SW 1271 (cell line): ENCODE data around the gene CFAP157.
"Not testable (repeated sequence)": the region's sequence is repeated elsewhere in the genome, so short reads cannot be mapped to it uniquely, and the experiment has no call there.

Experiments used
- DNase-seq, 2 experiments: peaks; one replicate each; lab custom pipeline; 2025; lab: John Stamatoyannopoulos, UW

The CFAP157 gene

DNA sequence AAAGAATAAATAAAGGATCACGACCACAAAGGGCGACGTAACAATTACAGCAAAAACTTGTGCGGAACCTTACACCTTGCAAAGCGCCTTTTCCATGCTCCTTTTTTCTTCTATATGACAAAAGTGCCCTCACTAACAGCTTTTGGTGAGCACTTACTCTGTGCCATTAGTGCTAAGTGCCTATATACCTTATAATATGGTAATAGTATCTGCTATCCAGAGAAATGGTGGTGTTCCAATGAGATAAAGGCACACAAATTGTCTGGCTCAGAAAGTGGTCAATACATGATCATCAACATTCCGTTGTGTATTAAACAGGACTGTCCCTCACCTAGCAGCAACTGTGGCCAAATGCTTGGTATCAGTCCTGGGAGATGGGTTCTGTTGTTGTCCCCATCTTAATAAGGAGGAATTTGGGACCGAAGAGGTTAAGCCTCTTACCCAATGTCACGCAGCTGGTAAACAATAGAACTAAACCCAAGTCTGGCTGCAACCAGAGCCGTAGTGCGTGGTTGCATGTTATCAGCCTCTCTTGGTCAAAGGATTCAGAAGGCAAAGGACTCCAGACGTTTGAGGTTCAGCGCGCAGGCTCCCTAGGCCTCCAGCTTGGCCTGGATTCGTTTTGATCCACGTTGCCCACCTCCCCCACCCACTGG, 28.9 kb downstream of the CFAP157 start:
- no peak for DNase-seq

DNA sequence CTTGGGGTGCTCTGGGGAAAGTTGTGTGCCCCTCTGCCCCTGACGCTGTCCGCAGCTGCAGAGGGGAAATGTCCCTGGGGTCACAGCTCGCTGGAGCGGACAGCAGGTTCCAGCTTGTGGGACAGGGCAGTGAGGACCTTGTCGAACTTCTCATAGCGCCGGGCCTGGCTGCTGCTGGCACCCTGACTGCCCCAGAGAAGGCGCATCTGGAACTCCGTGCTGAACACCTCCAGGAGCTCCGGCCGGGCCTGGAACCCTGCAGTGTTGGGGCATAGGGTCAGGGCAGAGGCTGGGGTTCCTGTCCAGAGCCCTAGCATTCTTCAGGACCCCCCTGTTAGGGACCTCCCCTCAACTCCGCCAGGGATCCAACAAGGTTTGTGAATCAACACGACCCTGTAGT, 31.9 kb downstream of the CFAP157 start:
- no peak for DNase-seq

DNA sequence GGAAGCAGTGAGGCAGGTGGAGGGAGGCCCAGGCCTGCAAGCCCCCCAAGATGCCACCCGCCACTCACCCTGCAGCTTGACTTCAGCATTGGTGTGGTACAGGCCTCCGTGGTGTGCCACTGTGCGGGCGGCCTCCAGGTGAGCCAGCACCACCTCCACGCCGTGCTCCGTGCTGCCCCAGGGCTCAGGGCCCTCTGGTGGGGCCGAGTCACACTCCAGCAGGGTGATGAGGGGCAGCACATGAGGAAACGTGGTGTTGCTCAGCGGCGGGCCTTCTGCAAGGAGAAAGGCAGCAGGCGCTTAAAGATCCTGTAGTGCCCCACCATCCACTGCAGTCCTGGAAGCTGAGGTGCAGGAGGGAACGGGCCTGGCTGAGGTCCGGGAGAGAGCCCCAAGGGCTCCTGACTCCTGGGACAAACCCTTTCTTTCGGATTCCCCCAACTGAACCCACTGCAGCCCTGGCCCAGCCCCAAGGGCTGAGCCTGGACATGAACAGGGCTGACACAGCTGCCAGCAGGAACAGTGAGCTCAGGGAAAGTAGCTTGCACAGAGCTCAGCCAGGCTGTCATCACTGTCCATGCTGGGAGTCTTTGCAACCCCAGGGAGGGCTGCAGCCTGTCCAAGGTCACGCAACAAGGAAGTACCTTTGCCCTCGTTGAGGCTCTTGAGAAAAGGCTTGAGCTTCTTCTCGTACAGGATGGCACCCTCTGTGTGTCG, 33.0 kb downstream of the CFAP157 start:
- DNase-seq: no peak

DNA sequence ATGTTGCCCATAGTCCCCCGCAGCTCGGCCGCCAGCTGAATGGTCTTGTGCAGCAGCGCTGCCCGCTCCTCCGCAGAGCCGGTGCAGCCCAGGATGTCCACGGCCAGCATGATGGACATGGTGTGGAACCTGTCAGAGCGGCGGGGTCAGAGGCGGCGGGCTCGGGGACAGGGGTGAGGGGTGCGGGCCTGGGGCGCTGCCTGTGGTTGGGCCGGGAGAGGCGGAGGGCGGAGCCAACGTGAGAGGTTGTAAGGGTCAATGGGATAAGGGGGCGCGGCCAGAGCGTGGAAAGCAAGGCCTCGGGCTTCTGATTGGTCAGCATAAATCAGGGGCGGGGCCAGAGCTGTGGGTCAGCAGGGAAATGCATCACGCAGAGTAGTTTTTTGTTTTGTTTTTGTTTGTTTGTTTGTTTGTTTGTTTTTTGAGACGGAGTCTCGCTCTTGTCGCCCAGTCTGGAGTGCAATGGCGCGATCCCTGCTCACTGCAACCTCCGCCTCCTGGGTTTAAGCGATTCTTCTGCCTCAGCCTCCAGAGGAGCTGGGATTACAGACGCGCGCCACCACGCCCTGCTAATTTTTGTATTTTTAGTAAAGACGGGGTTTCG, 35.1 kb downstream of the CFAP157 start:
- DNase-seq: no peak

DNA sequence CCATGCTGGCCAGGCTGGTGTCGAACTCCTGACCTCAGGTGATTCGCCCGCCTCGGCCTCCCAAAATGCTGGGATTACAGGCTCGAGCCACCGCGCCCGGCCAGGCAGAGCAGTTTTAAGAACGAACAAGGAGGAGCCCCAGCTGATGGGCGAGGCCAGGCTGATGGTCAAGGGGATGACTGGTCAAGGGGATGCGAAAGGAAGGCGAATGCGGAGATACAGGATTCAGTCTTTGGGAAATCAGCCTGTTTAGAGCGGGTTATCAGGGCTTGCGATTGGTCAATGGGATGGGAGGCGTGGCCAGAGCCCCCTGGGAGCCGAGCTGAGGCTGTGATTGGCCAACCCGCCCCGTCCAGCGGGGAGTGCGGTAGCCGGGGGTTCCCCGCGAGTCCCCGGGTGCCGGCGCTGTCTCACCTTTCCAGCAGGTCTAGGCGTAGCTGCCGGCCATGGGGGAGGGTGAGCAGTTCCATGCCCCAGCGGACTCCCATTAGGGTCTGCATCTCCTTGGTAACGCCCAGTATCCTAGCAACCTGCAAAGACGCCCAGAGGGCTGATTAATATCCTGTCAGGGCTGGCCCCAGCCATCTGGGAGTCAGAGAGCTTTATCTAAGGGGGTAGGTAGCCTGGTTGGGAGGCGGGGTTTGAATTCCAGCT, 35.8 kb downstream of the CFAP157 start:
- DNase-seq: no peak

DNA sequence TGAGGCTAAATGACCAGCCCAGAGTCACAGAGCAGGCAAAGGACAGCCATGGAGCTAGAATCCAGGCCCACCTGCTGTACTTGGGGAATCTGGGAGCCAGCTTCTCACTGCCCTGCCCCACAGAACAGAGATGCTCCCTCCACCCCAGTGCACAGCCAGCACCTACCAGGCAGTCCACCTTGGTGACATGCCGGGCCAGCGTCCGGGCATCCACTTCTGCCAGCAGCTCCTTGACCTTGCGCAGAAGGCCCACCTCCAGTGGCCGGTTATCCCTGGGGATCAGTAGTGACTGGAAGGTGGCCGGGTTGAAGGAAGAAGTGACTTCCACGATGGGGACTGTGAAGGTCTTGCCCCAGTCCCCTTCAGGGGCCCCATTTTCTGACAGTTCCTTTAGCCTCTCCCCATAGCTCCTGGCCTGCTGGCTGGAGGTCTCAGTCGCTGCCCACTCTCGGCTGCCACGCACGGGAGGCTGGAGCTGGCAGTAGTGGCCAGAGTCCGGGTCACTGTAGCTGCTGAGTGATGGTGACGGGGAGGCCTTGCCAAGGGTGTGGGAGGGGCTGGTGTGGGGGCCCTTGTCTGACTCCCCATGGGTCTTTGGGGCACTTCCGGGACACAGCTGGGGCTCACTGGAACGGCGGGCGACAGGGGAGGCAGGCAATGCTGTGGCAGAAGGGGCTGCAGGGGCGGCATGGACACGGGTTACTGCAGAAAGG, 37.8 kb downstream of the CFAP157 start:
- DNase-seq: no peak

DNA sequence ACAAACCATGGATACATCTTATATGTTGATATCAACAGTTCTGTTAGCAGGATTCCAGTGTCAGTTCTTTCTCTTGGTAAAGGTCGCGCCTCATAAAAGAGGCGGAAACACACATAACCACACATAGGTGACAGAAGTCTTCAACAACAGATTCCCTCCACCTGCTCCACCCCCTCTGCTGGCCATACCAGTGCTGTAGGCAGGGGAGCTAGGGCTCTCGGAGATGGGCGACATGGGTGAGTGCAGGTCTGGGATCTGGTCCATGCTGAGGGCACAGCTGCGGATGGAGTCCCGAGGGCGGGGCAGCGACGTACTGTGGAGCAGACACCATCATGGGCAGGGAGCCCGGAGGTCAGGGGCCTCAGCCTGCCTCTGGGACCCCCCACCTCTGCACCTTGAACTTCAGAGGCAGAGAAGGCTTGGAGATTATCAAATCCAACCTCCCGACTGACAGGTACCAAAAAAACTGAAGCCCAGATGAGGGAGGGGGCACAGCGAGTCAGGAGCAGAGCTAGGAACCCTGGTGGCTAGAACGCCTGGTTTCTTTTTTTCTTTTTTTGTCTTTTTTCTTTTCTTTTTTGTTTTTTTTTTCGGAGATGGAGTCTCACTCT, 40.3 kb downstream of the CFAP157 start:
- DNase-seq: no peak

DNA sequence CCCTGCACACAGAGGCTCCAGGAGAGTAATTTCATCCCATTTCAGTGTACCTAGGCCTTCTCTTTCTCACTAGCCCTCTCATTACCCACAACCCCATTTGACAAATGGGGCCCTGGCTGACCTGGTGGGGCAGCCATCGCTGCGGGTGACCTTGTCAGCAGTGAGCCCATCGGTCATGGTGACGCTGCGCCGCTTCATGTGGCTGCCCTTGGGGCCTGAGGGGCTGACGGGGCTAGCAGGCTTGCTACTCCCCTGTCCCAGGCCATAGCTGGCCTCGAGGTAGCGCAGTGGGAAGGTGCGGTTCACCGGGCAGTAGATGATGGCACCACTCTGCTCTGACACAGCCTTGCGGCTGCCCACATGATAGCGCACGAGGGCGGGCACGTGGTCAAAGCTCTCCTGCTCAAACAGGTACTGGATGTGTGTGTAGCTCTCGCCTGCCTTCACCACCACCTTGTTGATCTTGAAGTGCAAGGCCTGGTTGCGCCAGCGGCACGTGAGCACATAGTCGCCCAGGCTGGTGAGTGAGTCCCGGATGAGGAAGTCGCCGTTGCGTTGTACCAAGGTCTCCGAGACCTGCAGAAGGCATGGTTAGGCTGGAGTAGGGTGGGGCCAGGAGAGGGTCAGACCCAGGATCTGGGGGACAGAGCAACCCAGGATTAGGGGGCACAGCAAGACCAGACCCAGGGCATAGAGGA, 42.5 kb downstream of the CFAP157 start:
- DNase-seq: no peak

DNA sequence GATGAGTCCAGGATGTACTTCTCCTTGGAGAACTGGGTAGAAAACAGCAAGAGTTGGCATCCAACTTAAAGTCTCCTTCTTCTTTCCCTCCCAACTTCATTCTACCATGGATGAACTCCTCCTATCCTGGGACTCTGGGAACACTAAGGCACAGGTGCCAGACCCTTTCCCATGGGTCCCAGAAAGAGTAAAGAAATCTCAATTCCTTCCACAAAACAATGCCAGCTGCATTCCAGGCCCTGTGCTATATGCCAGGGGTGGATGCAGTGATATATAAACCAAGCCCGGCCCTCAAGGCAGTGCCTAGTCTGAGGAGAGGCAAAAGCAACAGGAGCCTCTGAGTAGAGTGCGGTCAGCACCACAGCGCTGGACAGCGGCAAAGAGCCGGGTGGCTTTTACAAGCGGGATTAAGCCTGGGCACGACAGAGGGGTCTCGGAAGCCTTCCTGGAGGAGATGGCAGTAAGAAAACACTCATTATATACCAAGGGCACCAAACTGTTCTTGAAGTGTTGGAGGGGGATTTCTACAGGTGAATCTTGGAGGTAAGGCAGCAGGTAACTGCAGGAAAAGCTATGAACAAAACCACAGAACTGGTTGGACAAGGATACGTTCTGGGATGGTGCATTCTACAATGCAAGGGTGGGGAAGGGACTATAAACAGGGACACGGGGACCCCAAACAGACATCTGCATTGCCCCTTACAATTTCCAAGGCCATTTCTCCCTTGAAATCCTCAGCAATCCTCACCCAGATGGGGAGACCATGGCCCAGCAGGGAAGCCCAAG, 44.7 kb downstream of the CFAP157 start:
- no peak for DNase-seq

DNA sequence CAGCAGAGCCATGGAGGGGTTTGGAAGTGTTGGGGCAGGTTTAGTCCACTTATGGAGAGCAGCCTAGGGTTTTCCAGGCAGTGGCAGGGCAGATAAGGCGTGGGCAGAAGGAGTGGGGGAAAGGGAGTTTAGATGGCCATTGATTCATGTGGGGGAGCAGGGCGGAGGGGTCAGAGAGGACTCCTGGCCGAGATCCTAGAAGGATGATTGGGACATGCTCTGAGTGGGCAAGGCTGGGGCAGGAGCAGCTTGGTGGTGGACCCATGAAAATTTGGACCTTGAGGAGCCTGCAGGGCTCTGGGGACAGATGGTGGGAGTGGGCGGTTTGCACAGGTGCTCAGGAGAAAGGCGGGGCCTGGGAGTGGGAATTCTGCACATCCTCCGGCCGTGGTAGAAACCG, 46.4 kb downstream of the CFAP157 start:
- no peak for DNase-seq

DNA sequence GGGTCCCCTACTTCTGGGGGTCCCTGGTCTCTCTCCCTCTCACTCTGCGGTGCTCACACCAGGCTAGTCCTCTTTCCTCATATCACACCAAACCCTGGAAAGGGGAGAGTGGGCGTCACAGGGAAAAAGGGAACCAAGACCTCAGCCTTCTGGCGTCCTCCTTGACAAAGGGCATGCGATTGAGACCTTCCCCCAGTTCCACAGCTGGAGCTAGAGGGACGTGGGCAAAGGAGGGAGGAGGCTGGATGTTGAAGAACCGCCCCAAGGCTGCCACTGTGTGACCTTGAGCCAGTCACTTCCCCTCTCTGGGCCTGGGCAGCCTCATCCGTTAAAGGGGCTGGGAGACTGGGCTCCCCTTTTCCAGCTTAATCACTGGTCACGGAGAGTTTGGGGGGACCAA, 46.8 kb downstream of the CFAP157 start:
- DNase-seq: no peak

DNA sequence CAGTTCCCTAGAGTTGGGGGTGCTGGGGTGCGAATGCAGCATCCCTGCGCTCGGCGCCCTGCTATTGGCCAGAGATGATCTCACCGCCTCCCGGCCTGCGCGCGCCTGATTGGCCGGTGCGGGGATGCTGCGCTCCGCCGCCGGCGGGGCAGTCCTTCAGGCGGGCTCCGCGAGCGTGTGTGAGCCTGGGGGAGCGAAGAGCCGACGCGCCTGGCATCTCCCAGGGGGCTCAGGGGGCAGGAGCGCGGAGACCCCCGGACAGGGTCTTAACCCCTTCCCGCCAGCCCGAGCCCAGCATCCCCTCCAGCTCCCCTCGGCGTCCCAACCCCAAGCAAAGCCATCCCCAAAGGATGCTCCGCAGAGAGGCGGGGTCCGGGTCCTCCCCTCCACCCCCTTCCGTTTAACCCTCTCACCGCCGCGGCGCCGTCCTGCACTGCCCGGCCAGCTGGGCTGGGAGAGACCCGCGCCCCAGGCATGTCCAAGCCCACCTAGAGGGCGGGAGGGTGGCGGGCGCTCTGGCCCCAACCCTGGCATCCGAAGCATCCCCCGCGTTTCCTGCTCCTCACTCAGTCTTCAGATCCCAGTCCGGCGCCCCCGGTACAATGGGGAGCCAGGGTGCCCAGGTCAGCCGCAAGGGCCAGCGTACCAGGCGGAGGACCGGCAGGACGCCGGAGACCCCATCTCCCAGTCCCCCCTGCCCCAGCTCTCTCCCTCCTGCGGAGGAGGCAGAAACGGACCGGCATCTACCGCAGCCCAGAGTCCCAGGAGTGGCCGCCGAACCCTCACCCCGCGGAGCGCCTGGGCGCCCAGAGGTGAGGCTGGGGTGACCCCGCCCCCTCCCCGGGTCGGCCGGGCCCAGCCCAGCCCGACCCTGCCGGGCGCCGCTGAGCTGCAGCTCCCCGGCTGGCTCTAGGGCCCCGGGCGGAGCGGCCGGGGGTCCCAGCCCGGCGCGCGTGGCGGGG, 47.6 kb downstream of the CFAP157 start:
- no peak for DNase-seq

DNA sequence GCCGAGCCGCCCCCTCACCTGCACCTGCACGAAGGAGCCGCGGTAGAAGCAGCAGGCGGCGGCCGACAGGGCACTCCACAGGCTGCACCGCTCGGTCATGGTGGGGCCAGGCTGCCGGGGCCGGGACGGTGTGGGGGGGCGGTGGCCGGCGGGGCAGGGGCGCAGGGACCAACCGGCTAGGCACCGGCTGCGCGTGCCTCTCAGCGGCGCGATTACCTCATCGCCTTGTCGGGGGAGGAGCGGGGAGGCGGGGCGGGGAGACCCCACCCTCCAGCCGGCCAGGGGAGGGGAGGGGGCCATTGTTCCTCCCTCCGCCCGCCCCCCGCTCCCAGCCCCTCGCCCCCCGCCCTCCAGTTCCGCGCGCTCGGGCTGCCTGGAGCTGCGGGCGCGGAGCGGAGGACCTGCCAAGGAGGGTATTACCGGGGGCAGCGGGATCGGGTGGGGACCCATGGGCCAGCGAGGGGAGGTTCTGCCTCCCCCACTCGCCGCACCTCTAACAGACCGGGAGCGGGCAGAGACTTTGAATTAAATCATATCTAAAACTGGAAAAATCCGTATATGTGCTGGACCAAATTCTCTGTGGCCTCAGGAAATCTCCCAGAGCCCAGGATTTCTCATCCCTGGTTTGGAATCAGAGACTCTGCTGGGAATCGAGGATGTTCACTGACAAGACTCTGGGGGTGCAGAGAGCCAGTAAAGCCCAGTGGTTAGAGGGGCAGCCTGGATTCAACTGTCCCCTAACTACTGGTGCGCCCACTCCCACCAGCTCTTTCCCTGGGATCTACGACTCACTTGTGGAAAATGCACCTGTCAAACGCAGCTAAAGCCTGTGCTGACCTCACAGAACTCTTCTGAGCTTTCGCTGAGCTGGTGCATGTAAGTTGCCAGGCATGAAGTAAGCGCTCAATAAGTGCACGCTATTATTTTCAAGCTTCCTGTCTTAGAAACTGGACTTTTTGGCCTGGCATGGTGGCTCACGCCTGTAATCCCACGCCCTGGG, 48.6 kb downstream of the CFAP157 start:
- DNase-seq: no peak

DNA sequence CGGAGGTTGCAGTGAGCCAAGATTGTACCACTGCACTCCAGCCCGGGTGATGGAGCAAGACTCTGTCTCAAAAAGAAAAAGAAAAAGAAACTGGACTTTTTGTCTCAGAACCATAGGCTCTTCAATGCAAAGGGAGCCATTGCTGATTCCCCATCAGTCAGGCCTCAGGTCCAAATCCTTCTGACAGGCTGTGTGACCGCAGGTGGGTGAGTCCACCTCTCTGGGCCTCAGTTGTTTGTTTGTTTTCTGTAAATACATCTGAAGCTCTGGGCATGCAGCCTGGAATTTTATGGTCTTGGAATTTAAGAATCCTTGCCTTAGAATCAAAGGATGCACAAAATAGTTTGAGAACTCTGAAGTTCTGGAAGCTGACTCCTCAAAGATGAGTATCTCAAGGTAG, 49.4 kb downstream of the CFAP157 start:
- DNase-seq: no peak

DNA sequence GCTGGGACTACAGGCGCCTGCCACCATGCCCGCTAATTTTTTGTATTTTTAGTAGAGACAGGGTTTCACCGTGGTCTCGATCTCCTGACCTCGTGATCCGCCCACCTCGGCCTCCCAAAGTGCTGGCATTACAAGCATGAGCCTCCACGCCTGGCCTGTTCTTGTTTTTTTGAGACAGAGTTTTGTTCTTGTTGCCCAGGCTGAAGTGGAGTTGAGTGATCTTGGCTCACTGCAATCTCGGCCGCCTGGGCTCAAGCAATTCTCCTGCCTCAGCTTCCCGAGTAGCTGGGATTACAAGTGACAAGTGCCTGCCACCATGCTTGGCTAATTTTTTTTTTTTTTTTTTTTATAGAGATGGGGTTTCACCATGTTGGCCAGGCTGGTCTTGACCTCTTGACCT, 50.0 kb downstream of the CFAP157 start:
- not testable (repeated sequence) for DNase-seq

DNA sequence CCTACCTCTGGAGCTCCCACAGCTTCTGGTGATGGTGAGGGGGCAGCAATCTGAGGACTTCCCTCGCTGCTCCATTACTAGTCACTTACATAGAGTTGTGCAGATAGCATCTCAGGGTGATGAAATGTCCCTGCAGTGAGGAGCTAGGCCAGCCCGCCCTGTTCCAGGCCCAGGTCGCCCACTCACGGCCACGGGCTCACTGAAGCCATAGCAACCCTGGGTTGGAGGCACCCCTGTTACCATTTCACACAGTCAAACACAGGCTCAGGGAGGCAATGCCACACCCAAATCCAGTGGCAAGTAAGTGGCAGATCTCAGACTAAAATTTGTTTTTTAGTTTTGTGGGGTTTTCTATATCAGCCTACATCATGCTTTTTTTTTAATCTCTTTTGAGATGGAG, 52.1 kb downstream of the CFAP157 start:
- DNase-seq: no peak

DNA sequence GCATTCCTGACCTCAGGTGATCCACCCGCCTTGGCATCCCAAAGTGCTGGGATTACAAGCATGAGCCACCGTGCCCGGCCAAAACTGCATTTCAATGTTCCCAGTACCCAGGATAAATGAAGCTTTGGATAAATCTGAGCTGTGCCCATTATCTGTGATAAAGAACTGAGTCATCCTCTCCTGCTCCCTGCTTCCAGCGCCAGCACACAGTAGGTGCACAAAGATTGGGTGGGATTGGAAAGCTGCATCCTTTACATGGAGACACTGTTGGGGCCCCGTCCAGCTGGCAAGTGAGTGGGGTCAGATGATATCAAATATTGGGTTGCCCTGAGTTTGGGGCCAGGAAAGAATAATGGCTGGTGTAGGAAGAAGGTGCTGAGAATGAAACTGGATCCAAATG, 54.3 kb downstream of the CFAP157 start:
- DNase-seq: no peak

DNA sequence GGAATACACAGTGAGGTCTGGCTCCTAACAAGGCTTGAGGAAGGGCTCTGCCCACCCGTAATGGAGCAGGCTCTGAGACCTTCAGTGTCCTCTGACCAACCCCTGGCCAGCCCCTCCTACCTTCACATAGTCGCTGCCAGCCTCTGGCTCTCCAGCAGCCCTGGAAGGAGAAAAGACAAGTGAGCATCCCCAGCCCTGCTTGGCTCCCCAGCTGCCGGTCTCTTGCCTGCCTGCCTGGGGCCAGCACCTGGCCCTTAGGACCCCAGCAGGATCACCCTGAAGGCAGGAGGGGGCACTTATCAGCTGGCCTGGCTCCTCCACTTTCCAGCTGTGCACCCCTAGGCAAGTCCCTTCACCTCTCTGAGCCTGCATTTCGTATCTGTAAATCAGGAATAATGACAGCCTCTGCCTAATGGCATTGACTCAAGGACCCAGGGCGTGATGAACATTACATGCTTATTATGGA, 54.7 kb downstream of the CFAP157 start:
- DNase-seq: no peak
